Smooth muscle cell (in vitro differentiated cells): Measurements from ENCODE around the gene R3HDM1. TPM values are rescaled to one million over a fixed set of nuclear protein-coding genes. Genes with fewer than 3 reads are reported as not detected.

ENCODE experiments used
- DNase-seq: peaks from one replicate; lab custom pipeline; 2025; ENCODE audit not compliant: unreplicated experiment; lab: John Stamatoyannopoulos, UW
- H2AFZ ChIP-seq: fragments of 200-600 bp; sonication (generic); 2 replicates; pipeline ENCODE4 v1.6.0; 2016; ENCODE audit warnings: antibody characterized with exemption, low read depth, mild to moderate bottlenecking
- H3F3A ChIP-seq: fragments of 200-600 bp; sonication (generic); 2 replicates; pipeline ENCODE4 v1.6.0; 2017; ENCODE audit warnings: antibody characterized with exemption, low read depth
- H3K27ac ChIP-seq: fragments of 200-600 bp; sonication (generic); 2 replicates; pipeline ENCODE4 v1.5.1; 2016; ENCODE audit warnings: low read depth, mild to moderate bottlenecking
- H3K27me3 ChIP-seq: fragments of 200-600 bp; sonication (generic); 2 replicates; pipeline ENCODE4 v1.6.1; 2016; ENCODE audit warnings: low read depth, mild to moderate bottlenecking
- H3K36me3 ChIP-seq: fragments of 200-600 bp; sonication (generic); 2 replicates; pipeline ENCODE4 v1.5.1; 2016; ENCODE audit warnings: low read depth
- H3K4me1 ChIP-seq: fragments of 200-600 bp; sonication (generic); 2 replicates; pipeline ENCODE4 v1.5.1; 2016; ENCODE audit warnings: low read depth
- H3K4me2 ChIP-seq: fragments of 200-600 bp; sonication (generic); 2 replicates; pipeline ENCODE4 v1.6.0; 2016; ENCODE audit warnings: mild to moderate bottlenecking
- H3K4me3 ChIP-seq: fragments of 200-600 bp; sonication (generic); 2 replicates; pipeline ENCODE4 v1.5.1; 2016; ENCODE audit warnings: mild to moderate bottlenecking
- H3K79me2 ChIP-seq: fragments of 200-600 bp; sonication (generic); 2 replicates; pipeline ENCODE4 v1.6.0; 2016; ENCODE audit warnings: low read depth, mild to moderate bottlenecking
- H3K9ac ChIP-seq: fragments of 200-600 bp; sonication (generic); 2 replicates; pipeline ENCODE4 v1.6.0; 2016; ENCODE audit warnings: low read depth
- H3K9me3 ChIP-seq: fragments of 200-600 bp; sonication (generic); replicated peaks from 2 replicates; pipeline ENCODE4 v1.5.1; 2016; ENCODE audit warnings: low read depth
- H4K20me1 ChIP-seq: fragments of 200-600 bp; sonication (generic); 2 replicates; pipeline ENCODE4 v1.6.0; 2016; ENCODE audit warnings: low read depth
- CTCF ChIP-seq: fragments of 200-600 bp; sonication (generic); IDR thresholded peaks from 2 replicates; pipeline ENCODE4 v1.5.1; 2017; ENCODE audit warnings: borderline replicate concordance, mild to moderate bottlenecking, antibody characterized with exemption; ENCODE audit not compliant: insufficient read depth, poor library complexity, severe bottlenecking
- WGBS: methylation state at CpG from one replicate; pipeline ENCODE4 v1.1.7; 2016; ENCODE audit warnings: low lambda C conversion rate; 5-methylcytosine and 5-hydroxymethylcytosine counted together
- polyA plus RNA-seq: library from polyadenylated mRNA; unstranded; fragments of >200 nt; fragmentation: Nextera tagmentation; extraction: Ambion mirVana; gene quantifications from 2 replicates; pipeline ENCODE4 v1.2.1, GENCODE V29; 2016
- total RNA-seq: library from RNA; depleted of rRNA; stranded (reverse); fragments of >200 nt; gene quantifications from 2 replicates; pipeline ENCODE4 v1.2.3, GENCODE V29; 2014

The R3HDM1 gene
- total and polyA plus RNA-seq, 2 experiments from 2014 or later, result 14.2 to 20.6 TPM

- no peak overlapping the region for H3K4me2 ChIP-seq
- H3K9me3 ChIP-seq, result no peaks in the 10 kb centered on the region
- no peak for TF ChIP-seq CTCF
- no peak overlapping the region for H3K27ac ChIP-seq
- H3K4me3 ChIP-seq, result no peak overlapping the region
- H3K27me3 ChIP-seq, result no peaks in the 10 kb centered on the region
- H3K9ac ChIP-seq, result no peak overlapping the region
- H3F3A ChIP-seq, result no peaks in the 10 kb centered on the region
- WGBS, result 93% methylated on average over 4 of the region's 4 CpGs
- no peaks in the 10 kb centered on the region for H3K4me1 ChIP-seq
- H2AFZ ChIP-seq, result no peak overlapping the region
- H3K79me2 ChIP-seq, result peaks cover 73% of the 10 kb centered on the region
- peaks cover 40% of the 10 kb centered on the region for H4K20me1 ChIP-seq
- H3K36me3 ChIP-seq, result no peaks in the 10 kb centered on the region
- DNase-seq, result no peak
Observed at GRCh38 chr2:135555311-135555710, 24.0 kb downstream of the R3HDM1 start.

- peaks cover 30% of the 10 kb centered on the region for H4K20me1 ChIP-seq
- 92% methylated on average over 1 of the region's 1 CpG for WGBS
- no peaks in the 10 kb centered on the region for H3K9me3 ChIP-seq
- TF ChIP-seq CTCF, result no peak
- H3K27me3 ChIP-seq, result no peaks in the 10 kb centered on the region
- peaks cover 61% of the 10 kb centered on the region for H3K79me2 ChIP-seq
- no peak overlapping the region for H3K9ac ChIP-seq
- no peaks in the 10 kb centered on the region for H3F3A ChIP-seq
- H3K36me3 ChIP-seq, result no peaks in the 10 kb centered on the region
- no peak overlapping the region for H3K4me2 ChIP-seq
- no peak overlapping the region for H3K4me3 ChIP-seq
- DNase-seq, result no peak
- H3K4me1 ChIP-seq, result no peaks in the 10 kb centered on the region
- H3K27ac ChIP-seq, result no peak overlapping the region
- H2AFZ ChIP-seq, result no peak overlapping the region
Observed at GRCh38 chr2:135557530-135557929, 26.2 kb downstream of the R3HDM1 start.

- no peaks in the 10 kb centered on the region for H3K4me1 ChIP-seq
- no peak for TF ChIP-seq CTCF
- H3K27me3 ChIP-seq, result no peaks in the 10 kb centered on the region
- no peak overlapping the region for H3K27ac ChIP-seq
- H2AFZ ChIP-seq, result no peak overlapping the region
- no peak overlapping the region for H3K4me3 ChIP-seq
- no peak overlapping the region for H3K9ac ChIP-seq
- peaks cover 37% of the 10 kb centered on the region for H3K79me2 ChIP-seq
- H3K4me2 ChIP-seq, result no peak overlapping the region
- peaks cover 26% of the 10 kb centered on the region for H4K20me1 ChIP-seq
- no peak for DNase-seq
- no peaks in the 10 kb centered on the region for H3K36me3 ChIP-seq
- H3K9me3 ChIP-seq, result no peaks in the 10 kb centered on the region
- no peaks in the 10 kb centered on the region for H3F3A ChIP-seq
- WGBS, result 79% methylated on average over 4 of the region's 4 CpGs
Observed at GRCh38 chr2:135561925-135562324, 30.6 kb downstream of the R3HDM1 start.

GRCh38 chr2:135563793-135564192 lies 32.5 kb downstream of the R3HDM1 start:
- peaks cover 15% of the 10 kb centered on the region for H4K20me1 ChIP-seq
- H3K36me3 ChIP-seq, result no peaks in the 10 kb centered on the region
- no peak overlapping the region for H3K27ac ChIP-seq
- H3K9ac ChIP-seq, result no peak overlapping the region
- H3K4me2 ChIP-seq, result no peak overlapping the region
- DNase-seq, result no peak
- H3F3A ChIP-seq, result no peaks in the 10 kb centered on the region
- no peak overlapping the region for H3K4me3 ChIP-seq
- peaks cover 19% of the 10 kb centered on the region for H3K79me2 ChIP-seq
- H3K27me3 ChIP-seq, result no peaks in the 10 kb centered on the region
- H3K9me3 ChIP-seq, result no peaks in the 10 kb centered on the region
- H3K4me1 ChIP-seq, result no peaks in the 10 kb centered on the region
- TF ChIP-seq CTCF, result no peak
- WGBS, result 94% methylated on average over 4 of the region's 4 CpGs
- no peak overlapping the region for H2AFZ ChIP-seq
